Suprapubic skin (tissue), 3 donors: ENCODE measurements around the gene RWDD1.

Source experiments
- POLR2A ChIP-seq, 2 donors: fragments of 450-650 bp; IDR thresholded peaks; one replicate each; pipeline ENCODE4 v1.6.1; 2017; ENCODE audit warnings: antibody characterized with exemption in 2 of 2, mild to moderate bottlenecking in 2 of 2, moderate library complexity in 2 of 2
- TF ChIP-seq, protein P1 (sequence below), 2 donors: fragments of 200-600 bp in 1 of 2; fragments of 450-650 bp in 1 of 2; sonication (generic) in 1 of 2; IDR thresholded peaks; one replicate each; pipeline ENCODE4 v1.5.1; 2016 to 2019; ENCODE audit warnings: antibody characterized with exemption in 2 of 2, mild to moderate bottlenecking in 1 of 2, moderate library complexity in 1 of 2

DNA sequence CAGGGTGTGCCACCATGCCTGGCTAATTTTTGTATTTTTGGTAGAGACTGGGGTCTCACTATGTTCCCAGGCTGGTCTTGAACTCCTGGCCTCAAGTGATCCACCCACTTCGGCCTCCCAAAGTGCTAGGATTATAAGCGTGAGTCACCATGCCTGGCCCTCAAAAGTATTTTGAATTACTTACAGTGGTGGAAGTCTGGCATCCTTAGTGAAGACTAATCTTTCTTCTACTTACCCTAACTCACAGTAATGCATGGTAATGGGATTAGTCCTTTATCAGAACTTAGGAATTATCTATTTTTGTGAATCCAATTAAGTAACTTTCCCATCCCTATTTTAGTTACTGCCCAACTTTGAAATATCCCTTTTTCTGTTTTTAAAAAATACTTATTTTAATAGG, 3.9 kb downstream of the RWDD1 start:
- TF ChIP-seq, protein P1, sequence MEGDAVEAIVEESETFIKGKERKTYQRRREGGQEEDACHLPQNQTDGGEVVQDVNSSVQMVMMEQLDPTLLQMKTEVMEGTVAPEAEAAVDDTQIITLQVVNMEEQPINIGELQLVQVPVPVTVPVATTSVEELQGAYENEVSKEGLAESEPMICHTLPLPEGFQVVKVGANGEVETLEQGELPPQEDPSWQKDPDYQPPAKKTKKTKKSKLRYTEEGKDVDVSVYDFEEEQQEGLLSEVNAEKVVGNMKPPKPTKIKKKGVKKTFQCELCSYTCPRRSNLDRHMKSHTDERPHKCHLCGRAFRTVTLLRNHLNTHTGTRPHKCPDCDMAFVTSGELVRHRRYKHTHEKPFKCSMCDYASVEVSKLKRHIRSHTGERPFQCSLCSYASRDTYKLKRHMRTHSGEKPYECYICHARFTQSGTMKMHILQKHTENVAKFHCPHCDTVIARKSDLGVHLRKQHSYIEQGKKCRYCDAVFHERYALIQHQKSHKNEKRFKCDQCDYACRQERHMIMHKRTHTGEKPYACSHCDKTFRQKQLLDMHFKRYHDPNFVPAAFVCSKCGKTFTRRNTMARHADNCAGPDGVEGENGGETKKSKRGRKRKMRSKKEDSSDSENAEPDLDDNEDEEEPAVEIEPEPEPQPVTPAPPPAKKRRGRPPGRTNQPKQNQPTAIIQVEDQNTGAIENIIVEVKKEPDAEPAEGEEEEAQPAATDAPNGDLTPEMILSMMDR (IDR thresholded peaks at IDR 0.05): no peak
- no peak for TF ChIP-seq POLR2A (IDR thresholded peaks at IDR 0.05)
